Measurements from ENCODE around the gene FZR1. TPM values are rescaled to one million over a fixed set of nuclear protein-coding genes. Genes with fewer than 3 reads are reported as not detected.

The FZR1 gene
- total RNA-seq, 2 experiments from 2014 or later = 78.6 to 79.3 TPM

DNA sequence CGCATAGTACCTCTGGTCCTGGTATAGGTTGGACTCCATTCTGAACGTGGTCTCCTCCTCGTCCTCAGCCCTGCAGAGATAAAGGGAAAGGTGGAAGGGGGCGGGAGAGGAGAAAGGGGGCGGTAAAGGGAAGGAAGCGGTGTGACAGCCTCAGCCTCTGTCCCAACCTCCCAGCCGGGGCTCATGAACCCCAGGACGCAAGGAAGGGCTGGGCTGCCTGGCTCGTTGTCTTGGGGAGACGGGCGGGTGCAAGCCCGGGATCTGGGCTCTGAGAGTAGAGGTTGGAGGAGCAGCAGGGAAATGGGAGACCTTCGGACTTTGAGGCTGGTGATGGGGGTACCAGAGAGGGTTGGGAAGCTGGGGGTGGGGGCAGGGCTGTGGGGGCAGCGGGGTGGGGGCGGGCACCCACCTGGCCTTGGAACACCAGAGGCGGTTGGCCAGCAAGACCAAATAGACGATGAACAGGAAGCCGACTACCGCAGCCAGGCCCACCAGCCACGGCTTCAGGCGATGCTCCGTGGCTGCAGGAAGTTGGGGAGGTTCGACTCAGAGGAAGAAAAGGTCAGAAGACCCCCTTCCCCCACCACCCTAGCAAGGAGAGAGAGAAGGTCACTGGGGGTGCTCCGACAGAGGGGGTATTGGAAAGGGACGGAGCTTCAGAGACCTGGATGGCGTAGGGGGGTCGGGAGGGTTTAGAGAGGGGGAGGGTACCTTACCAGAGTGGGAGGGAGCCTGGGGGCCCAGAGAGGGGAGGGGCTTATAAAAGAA is 27.5 kb upstream of the FZR1 start:
- peak overlapping the region; percentile 45 for H3K4me3 Mint-ChIP-seq
- H3K27ac Mint-ChIP-seq = peak overlapping the region; percentile 41
- H3K4me1 Mint-ChIP-seq = peaks cover 13% of the 10 kb centered on the region
- H3K9me3 Mint-ChIP-seq = no peaks in the 10 kb centered on the region
- H3K36me3 Mint-ChIP-seq (ENCODE audit: low read depth) = no peaks in the 10 kb centered on the region
- DNase-seq = peak; percentile 30
- ChIA-PET POLR2A (no interaction called here), CTCF (interaction anchor here (0.6 to 1.3 kb wide), 5 partner anchors 24 to 260 kb away, joined by 3 to 5 read pairs (median 4); no protein-coding TSS in a partner anchor)
- peaks cover 5% of the 10 kb centered on the region for H3K27me3 Mint-ChIP-seq

GRCh38 chr19:3479177-3479833 is 26.8 kb upstream of the FZR1 start:
- ChIA-PET POLR2A (no interaction called here), CTCF (interaction anchor here (0.6 to 1.3 kb wide), 8 partner anchors 9 to 259 kb away, joined by 3 to 5 read pairs (median 4); no protein-coding TSS in a partner anchor)
- peaks cover 5% of the 10 kb centered on the region for H3K27me3 Mint-ChIP-seq
- no peaks in the 10 kb centered on the region for H3K36me3 Mint-ChIP-seq (ENCODE audit: low read depth)
- peaks cover 13% of the 10 kb centered on the region for H3K4me1 Mint-ChIP-seq
- H3K4me3 Mint-ChIP-seq = no peak overlapping the region
- H3K9me3 Mint-ChIP-seq = no peaks in the 10 kb centered on the region
- H3K27ac Mint-ChIP-seq = no peak overlapping the region
- peak; percentile 62 for DNase-seq

- H3K36me3 Mint-ChIP-seq (ENCODE audit: low read depth) = no peaks in the 10 kb centered on the region
- DNase-seq = peak; percentile 53
- H3K4me3 Mint-ChIP-seq = no peak overlapping the region
- peaks cover 5% of the 10 kb centered on the region for H3K27me3 Mint-ChIP-seq
- no peaks in the 10 kb centered on the region for H3K9me3 Mint-ChIP-seq
- ChIA-PET CTCF (interaction anchor here (0.7 to 1.3 kb wide), 4 partner anchors 9 to 23 kb away, joined by 3 to 5 read pairs (median 3); no protein-coding TSS in a partner anchor), POLR2A (no interaction called here)
- peak overlapping the region; percentile 36 for H3K27ac Mint-ChIP-seq
- peaks cover 13% of the 10 kb centered on the region for H3K4me1 Mint-ChIP-seq
Observed at GRCh38 chr19:3479834-3480215, 26.3 kb upstream of the FZR1 start.

DNA sequence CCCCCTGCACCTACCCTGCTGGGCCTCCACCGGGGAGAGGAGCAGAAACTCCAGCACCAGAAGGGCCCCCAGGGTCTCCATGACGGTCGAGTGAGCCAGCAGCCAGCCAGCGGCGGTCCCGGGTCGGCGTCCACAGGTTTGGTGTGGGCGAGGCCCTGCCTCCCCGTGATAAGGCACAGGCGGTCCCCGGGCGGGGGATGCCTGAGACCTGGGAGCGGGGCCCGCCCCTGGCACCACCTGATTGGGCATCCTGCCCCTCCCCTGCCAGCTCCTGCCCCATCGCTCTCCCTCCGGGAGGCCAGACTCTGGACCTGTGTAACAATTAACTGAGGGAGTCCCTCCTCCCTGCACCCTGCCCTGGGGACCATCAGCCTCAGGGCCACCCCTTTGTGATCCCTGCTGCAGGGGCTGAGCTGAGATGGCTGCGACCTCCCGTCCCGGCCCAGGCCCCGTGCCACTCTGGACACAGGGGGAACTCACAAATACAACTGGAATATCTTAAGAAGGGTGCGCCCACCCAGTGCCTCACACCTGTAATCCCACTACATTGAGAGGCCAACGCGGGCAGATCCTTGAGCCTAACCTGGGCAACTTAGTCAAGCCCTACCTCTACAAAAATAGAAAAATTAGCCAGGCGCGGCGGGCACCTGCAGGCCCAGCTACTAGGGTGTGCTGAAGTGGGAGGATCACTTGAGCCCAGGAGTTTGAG is 25.6 kb upstream of the FZR1 start, which contains the start of gene SMIM24:
SMIM24 (minus strand) TSS at position 143 of the 709 bp plus-strand sequence; CDS start at position 81, 62 bp downstream.
- CTCF ChIA-PET = interaction anchor here (1.3 kb wide), 1 partner anchor 176 kb away, joined by 3 read pairs; no protein-coding TSS in a partner anchor
- H3K27me3 Mint-ChIP-seq = peaks cover 5% of the 10 kb centered on the region
- H3K36me3 Mint-ChIP-seq (ENCODE audit: low read depth) = no peaks in the 10 kb centered on the region
- H3K4me1 Mint-ChIP-seq = peaks cover 13% of the 10 kb centered on the region
- no peak for DNase-seq
- POLR2A ChIA-PET = no interaction called here
- H3K9me3 Mint-ChIP-seq = no peaks in the 10 kb centered on the region
- H3K27ac Mint-ChIP-seq = peak within 1 kb of the TSS; percentile 36
- H3K4me3 Mint-ChIP-seq = no peak within 1 kb of the TSS

DNA sequence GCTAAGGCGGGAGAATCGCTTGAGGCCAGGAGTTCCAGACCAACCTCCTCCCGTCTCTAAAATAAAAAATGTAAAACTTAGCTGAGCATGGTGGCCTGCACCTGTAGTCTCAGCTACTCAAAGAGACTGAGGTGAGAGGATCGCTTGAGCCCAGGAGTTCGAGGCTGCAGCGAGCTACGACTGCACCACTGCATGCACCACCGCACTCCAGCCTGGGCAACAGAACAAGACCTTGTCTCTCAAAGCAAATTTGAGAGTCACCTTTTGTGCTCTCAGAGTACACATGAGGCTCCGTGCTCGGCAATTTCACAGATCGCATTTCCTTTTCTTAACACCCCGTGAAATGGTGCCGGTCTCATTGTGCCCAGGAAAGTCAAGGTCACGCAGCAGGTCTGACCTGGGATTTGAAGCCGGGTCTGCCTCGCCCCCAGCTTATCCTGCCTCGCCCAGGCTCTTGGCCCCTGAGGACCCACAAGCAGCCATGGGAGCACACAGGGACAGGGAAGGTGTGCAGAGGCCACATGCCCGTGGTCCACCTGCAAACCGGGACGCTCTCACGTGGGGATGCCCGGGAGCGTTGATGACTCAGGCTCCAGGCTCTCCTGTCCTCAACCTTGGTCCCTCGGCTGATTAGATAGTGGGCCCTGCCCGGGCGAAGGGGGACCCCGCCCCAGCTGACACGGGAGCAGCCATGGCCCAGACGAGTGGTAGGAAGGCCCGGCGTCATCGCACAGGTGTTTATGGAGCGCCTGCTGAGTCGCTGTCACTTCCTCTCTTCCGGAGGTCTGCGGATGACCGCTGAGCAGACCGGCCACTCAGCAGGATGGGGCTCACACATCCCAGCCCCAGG is 24.6 kb upstream of the FZR1 start:
- ChIA-PET CTCF (interaction anchor here (1.3 kb wide), 1 partner anchor 177 kb away, joined by 3 read pairs; no protein-coding TSS in a partner anchor), POLR2A (no interaction called here)
- no peaks in the 10 kb centered on the region for H3K9me3 Mint-ChIP-seq
- no peak overlapping the region for H3K27ac Mint-ChIP-seq
- H3K4me1 Mint-ChIP-seq = peaks cover 13% of the 10 kb centered on the region
- H3K36me3 Mint-ChIP-seq (ENCODE audit: low read depth) = no peaks in the 10 kb centered on the region
- H3K27me3 Mint-ChIP-seq = peaks cover 5% of the 10 kb centered on the region
- no peak overlapping the region for H3K4me3 Mint-ChIP-seq
- DNase-seq = no peak

GRCh38 chr19:3482507-3483225 is 23.4 kb upstream of the FZR1 start:
- peaks cover 13% of the 10 kb centered on the region for H3K4me1 Mint-ChIP-seq
- peaks cover 5% of the 10 kb centered on the region for H3K27me3 Mint-ChIP-seq
- CTCF ChIA-PET = interaction anchor here (0.6 to 2.0 kb wide), 3 partner anchors 10 to 397 kb away, joined by 3 to 5 read pairs (median 4); no protein-coding TSS in a partner anchor
- H3K9me3 Mint-ChIP-seq = no peaks in the 10 kb centered on the region
- H3K27ac Mint-ChIP-seq = no peak overlapping the region
- H3K4me3 Mint-ChIP-seq = no peak overlapping the region
- H3K36me3 Mint-ChIP-seq (ENCODE audit: low read depth) = peaks cover 2% of the 10 kb centered on the region
- POLR2A ChIA-PET = no interaction called here
- DNase-seq = no peak

GRCh38 chr19:3483226-3483628 is 22.9 kb upstream of the FZR1 start, which contains the start of gene SMIM44:
Gene SMIM44, minus strand, starts transcription at chr19:3483441. Its CDS starts 38 bp downstream, at chr19:3483403.
- Mint-ChIP-seq H3K9me3 (no peaks in the 10 kb centered on the region), H3K4me3 (no peak within 1 kb of the TSS), H3K36me3 (ENCODE audit: low read depth) (peaks cover 2% of the 10 kb centered on the region), H3K4me1 (peaks cover 10% of the 10 kb centered on the region), H3K27me3 (peaks cover 1% of the 10 kb centered on the region), H3K27ac (no peak within 1 kb of the TSS)
- ChIA-PET CTCF (interaction anchor here (0.6 to 2.0 kb wide), 4 partner anchors 10 to 397 kb away, joined by 3 to 5 read pairs (median 4); no protein-coding TSS in a partner anchor), POLR2A (no interaction called here)
- DNase-seq = no peak

- Mint-ChIP-seq H3K27ac (no peak overlapping the region), H3K4me1 (peaks cover 12% of the 10 kb centered on the region), H3K27me3 (no peaks in the 10 kb centered on the region), H3K36me3 (ENCODE audit: low read depth) (peaks cover 16% of the 10 kb centered on the region), H3K9me3 (no peaks in the 10 kb centered on the region), H3K4me3 (no peak overlapping the region)
- DNase-seq = no peak
- ChIA-PET POLR2A (no interaction called here), CTCF (interaction anchor here (0.7 to 1.4 kb wide), 2 partner anchors 12 to 187 kb away, joined by 3 read pairs; no protein-coding TSS in a partner anchor)
Observed at GRCh38 chr19:3491396-3492119, 14.6 kb upstream of the FZR1 start.

DNA sequence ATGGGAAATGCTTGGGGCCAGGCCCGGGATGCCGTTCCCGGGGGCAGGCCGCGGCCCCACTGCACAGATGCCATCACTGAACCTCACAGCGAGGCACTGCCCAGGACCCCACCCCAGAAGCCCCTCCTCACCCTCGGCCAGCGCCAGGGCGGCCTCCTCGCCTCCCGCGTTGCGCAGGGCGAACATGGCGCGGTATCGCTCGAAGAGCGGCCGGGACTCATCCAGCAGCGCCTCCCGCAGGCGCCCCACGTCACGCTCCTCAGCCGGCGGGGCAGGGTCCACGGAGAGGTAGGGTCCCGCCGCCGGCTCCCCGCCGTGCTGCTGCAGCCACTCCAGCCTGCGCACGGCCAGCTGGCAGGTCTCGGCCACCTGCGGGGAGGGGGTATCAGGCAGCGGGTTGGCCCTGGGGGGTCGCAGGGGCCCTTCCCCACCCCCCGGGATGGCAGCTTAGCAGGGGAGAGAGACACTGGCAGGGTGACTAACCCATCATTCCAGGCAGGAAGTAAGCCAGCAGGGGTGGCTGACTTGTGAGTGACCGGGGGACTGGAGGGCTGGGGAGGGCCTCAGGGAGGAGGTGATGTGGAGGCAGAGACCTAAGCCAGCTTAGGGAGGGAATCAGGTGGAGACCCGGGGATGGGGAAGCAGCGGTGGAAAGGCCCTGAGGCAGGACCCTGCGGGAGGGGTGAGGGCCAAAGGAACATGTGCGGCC is 13.8 kb upstream of the FZR1 start:
- CTCF ChIA-PET = interaction anchor here (0.6 to 1.4 kb wide), 3 partner anchors 8 to 583 kb away, joined by 3 to 4 read pairs (median 3); no protein-coding TSS in a partner anchor
- H3K36me3 Mint-ChIP-seq (ENCODE audit: low read depth) = peaks cover 19% of the 10 kb centered on the region
- no peak overlapping the region for H3K4me3 Mint-ChIP-seq
- no peak for DNase-seq
- no peaks in the 10 kb centered on the region for H3K27me3 Mint-ChIP-seq
- no peaks in the 10 kb centered on the region for H3K9me3 Mint-ChIP-seq
- peaks cover 12% of the 10 kb centered on the region for H3K4me1 Mint-ChIP-seq
- POLR2A ChIA-PET = no interaction called here
- no peak overlapping the region for H3K27ac Mint-ChIP-seq

- peaks cover 14% of the 10 kb centered on the region for H3K4me1 Mint-ChIP-seq
- no peak overlapping the region for H3K4me3 Mint-ChIP-seq
- H3K27me3 Mint-ChIP-seq = no peaks in the 10 kb centered on the region
- no peaks in the 10 kb centered on the region for H3K9me3 Mint-ChIP-seq
- ChIA-PET POLR2A (no interaction called here), CTCF (interaction anchor here (0.6 to 0.8 kb wide), 2 partner anchors 9 to 582 kb away, joined by 3 to 4 read pairs; no protein-coding TSS in a partner anchor)
- peaks cover 21% of the 10 kb centered on the region for H3K36me3 Mint-ChIP-seq (ENCODE audit: low read depth)
- DNase-seq = no peak
- H3K27ac Mint-ChIP-seq = peak overlapping the region; percentile 34
Observed at GRCh38 chr19:3492919-3493318, 13.2 kb upstream of the FZR1 start.
